Neutrophil (primary cell): Measurements from ENCODE around the gene TLR10.
A peak's percentile ranks its signal among the peaks of the same experiment; 100 is the strongest.
"Not testable (repeated sequence)": the region's sequence is repeated elsewhere in the genome, so short reads cannot be mapped to it uniquely, and the experiment has no call there.

Experiments
- H3K27ac ChIP-seq: fragments of 200-600 bp; sonication (generic); 2 replicates; pipeline ENCODE4 v1.5.1; 2016; ENCODE audit warnings: mild to moderate bottlenecking, moderate library complexity
- H3K27me3 ChIP-seq: fragments of 200-600 bp; sonication (generic); 2 replicates; pipeline ENCODE4 v1.6.0; 2016; ENCODE audit warnings: mild to moderate bottlenecking
- H3K36me3 ChIP-seq: fragments of 200-600 bp; sonication (generic); 2 replicates; pipeline ENCODE4 v1.5.1; 2017
- H3K4me1 ChIP-seq, 2 experiments: fragments of 200-600 bp in 1 of 2; sonication (generic) in 1 of 2; 1 replicate in 1 of 2; 2 replicates in 1 of 2; pipeline versions ENCODE4 v1.5.1 to v1.6.1; 2013 to 2016; ENCODE audit warnings: low read depth in 1 of 2, low read length in 1 of 2, mild to moderate bottlenecking in 1 of 2, moderate library complexity in 1 of 2; ENCODE audit not compliant: control insufficient read depth in 1 of 2, insufficient read depth in 1 of 2
- H3K4me3 ChIP-seq, 2 experiments: fragments of 200-600 bp in 1 of 2; sonication (generic) in 1 of 2; 1 replicate in 1 of 2; 2 replicates in 1 of 2; pipeline ENCODE4 v1.5.1; 2013 to 2016; ENCODE audit warnings: low read depth in 1 of 2, low read length in 1 of 2, mild to moderate bottlenecking in 1 of 2, moderate library complexity in 1 of 2
- H3K9me3 ChIP-seq: fragments of 200-600 bp; sonication (generic); 2 replicates; pipeline ENCODE4 v1.5.1; 2016
- CTCF ChIP-seq: fragments of 200-600 bp; sonication (generic); IDR thresholded peaks from 2 replicates; pipeline ENCODE4 v1.5.1; 2016; ENCODE audit warnings: antibody characterized with exemption

The TLR10 gene

GRCh38 chr4:38815885-38816782, 33.3 kb upstream of the TLR10 start:
- peaks cover 65 to 72% of the 10 kb centered on the region in 2 experiments for H3K4me1 ChIP-seq
- H3K9me3 ChIP-seq: no peaks in the 10 kb centered on the region
- no peaks in the 10 kb centered on the region for H3K27me3 ChIP-seq
- TF ChIP-seq CTCF: no peak
- peak overlapping the region; percentile 78 for H3K27ac ChIP-seq
- no peaks in the 10 kb centered on the region for H3K36me3 ChIP-seq
- H3K4me3 ChIP-seq: no peak overlapping the region

GRCh38 chr4:38814386-38814785, 31.6 kb upstream of the TLR10 start:
- no peak for TF ChIP-seq CTCF
- Histone ChIP-seq H3K4me3 (peak overlapping the region in 1 of 2 experiments; percentile 13), H3K27ac (peak overlapping the region; percentile 78), H3K9me3 (no peaks in the 10 kb centered on the region), H3K4me1 (peaks cover 82 to 90% of the 10 kb centered on the region in 2 experiments), H3K36me3 (no peaks in the 10 kb centered on the region), H3K27me3 (no peaks in the 10 kb centered on the region)

- Histone ChIP-seq H3K4me1 (peaks cover 75 to 84% of the 10 kb centered on the region in 2 experiments), H3K4me3 (no peak overlapping the region), H3K27ac (peak overlapping the region; percentile 19), H3K27me3 (no peaks in the 10 kb centered on the region), H3K36me3 (no peaks in the 10 kb centered on the region), H3K9me3 (no peaks in the 10 kb centered on the region)
- TF ChIP-seq CTCF: no peak
These were observed 28.5 kb upstream of the TLR10 start for GRCh38 chr4:38811297-38811696.

- not testable (repeated sequence) for H3K9me3 ChIP-seq, H3K27ac ChIP-seq, H3K4me3 ChIP-seq, H3K36me3 ChIP-seq, H3K27me3 ChIP-seq
- peaks cover 62 to 69% of the 10 kb centered on the region in 2 experiments for H3K4me1 ChIP-seq
These were observed 24.7 kb upstream of the TLR10 start for GRCh38 chr4:38807462-38807861.

GRCh38 chr4:38806251-38806650, 23.5 kb upstream of the TLR10 start:
- not testable (repeated sequence) for H3K9me3 ChIP-seq, H3K27me3 ChIP-seq
- Histone ChIP-seq H3K27ac (peak overlapping the region; percentile 92), H3K4me3 (peak overlapping the region; percentile 75 to 79), H3K36me3 (peaks cover 21% of the 10 kb centered on the region), H3K4me1 (peaks cover 62 to 70% of the 10 kb centered on the region in 2 experiments)

- peaks cover 63 to 68% of the 10 kb centered on the region in 2 experiments for H3K4me1 ChIP-seq
- peaks cover 27% of the 10 kb centered on the region for H3K36me3 ChIP-seq
- TF ChIP-seq CTCF: no peak
- H3K4me3 ChIP-seq: peak overlapping the region; percentile 75 to 79
- H3K27ac ChIP-seq: peak overlapping the region; percentile 92
- no peaks in the 10 kb centered on the region for H3K27me3 ChIP-seq
- no peaks in the 10 kb centered on the region for H3K9me3 ChIP-seq
These were observed 22.8 kb upstream of the TLR10 start for GRCh38 chr4:38805530-38806145.
